Loucy (cell line): ENCODE measurements around the gene NOS3.
"Not testable (repeated sequence)": the region's sequence is repeated elsewhere in the genome, so short reads cannot be mapped to it uniquely, and the experiment has no call there.

Experiments used
- H2AFZ ChIP-seq: fragments of 200-600 bp; sonication (generic); 2 replicates; pipeline ENCODE4 v1.6.0; 2016; ENCODE audit warnings: antibody characterized with exemption, mild to moderate bottlenecking, low read length, moderate library complexity
- H3F3A ChIP-seq: fragments of 200-600 bp; 2 replicates; pipeline ENCODE4 v1.6.0; 2016; ENCODE audit warnings: antibody characterized with exemption, low read depth, mild to moderate bottlenecking
- H3K27me3 ChIP-seq: fragments of 200-600 bp; sonication (generic); 2 replicates; pipeline ENCODE4 v1.6.1; 2014; ENCODE audit warnings: low read length, mild to moderate bottlenecking; ENCODE audit not compliant: insufficient read depth, poor library complexity, severe bottlenecking
- H3K36me3 ChIP-seq: fragments of 200-600 bp; sonication (generic); 2 replicates; pipeline ENCODE4 v1.6.1; 2016; ENCODE audit warnings: low read length; ENCODE audit not compliant: insufficient read depth
- H3K4me1 ChIP-seq: fragments of 200-600 bp; sonication (generic); 2 replicates; pipeline ENCODE4 v1.5.1; 2014; ENCODE audit warnings: low read length, mild to moderate bottlenecking; ENCODE audit not compliant: insufficient read depth, poor library complexity, severe bottlenecking
- H3K4me2 ChIP-seq: fragments of 200-600 bp; sonication (generic); 2 replicates; pipeline ENCODE4 v1.6.0; 2014; ENCODE audit warnings: antibody characterized with exemption, low read length, low read depth, mild to moderate bottlenecking; ENCODE audit not compliant: poor library complexity, severe bottlenecking
- H3K4me3 ChIP-seq: fragments of 200-600 bp; sonication (generic); 2 replicates; pipeline ENCODE4 v1.5.1; 2014; ENCODE audit warnings: low read length, mild to moderate bottlenecking, mixed read lengths; ENCODE audit not compliant: poor library complexity, severe bottlenecking
- H3K79me2 ChIP-seq: fragments of 200-600 bp; sonication (generic); 2 replicates; pipeline ENCODE4 v1.6.1; 2014; ENCODE audit warnings: low read length; ENCODE audit not compliant: insufficient read depth
- H3K9ac ChIP-seq: fragments of 200-600 bp; sonication (generic); 2 replicates; pipeline ENCODE4 v1.6.0; 2014; ENCODE audit warnings: mild to moderate bottlenecking, low read depth, low read length, moderate library complexity; ENCODE audit not compliant: poor library complexity, severe bottlenecking
- H3K9me2 ChIP-seq: fragments of 200-600 bp; sonication (generic); replicated peaks from 2 replicates; pipeline ENCODE4 v1.6.1; 2016; ENCODE audit warnings: low read depth, low read length, mixed read lengths
- H3K9me3 ChIP-seq: fragments of 200-600 bp; sonication (generic); 2 replicates; pipeline ENCODE4 v1.6.1; 2014; ENCODE audit warnings: mild to moderate bottlenecking, antibody characterized with exemption, low read length, low read depth; ENCODE audit not compliant: insufficient read depth
- H4K20me1 ChIP-seq: fragments of 200-600 bp; sonication (generic); 2 replicates; pipeline ENCODE4 v1.6.0; 2014; ENCODE audit warnings: antibody characterized with exemption, low read length, mild to moderate bottlenecking; ENCODE audit not compliant: insufficient read depth, poor library complexity, severe bottlenecking
- EZH2phosphoT487 ChIP-seq: fragments of 200-600 bp; IDR thresholded peaks from 2 replicates; pipeline ENCODE4 v1.6.1; 2018; ENCODE audit warnings: antibody characterized with exemption, mild to moderate bottlenecking, moderate library complexity, borderline replicate concordance
- TF ChIP-seq, protein P1 (sequence below): fragments of 200-600 bp; sonication (generic); conservative IDR thresholded peaks from 2 replicates; pipeline ENCODE4 v1.5.1; 2014; ENCODE audit warnings: mild to moderate bottlenecking, antibody characterized with exemption, low read length

The NOS3 gene

DNA sequence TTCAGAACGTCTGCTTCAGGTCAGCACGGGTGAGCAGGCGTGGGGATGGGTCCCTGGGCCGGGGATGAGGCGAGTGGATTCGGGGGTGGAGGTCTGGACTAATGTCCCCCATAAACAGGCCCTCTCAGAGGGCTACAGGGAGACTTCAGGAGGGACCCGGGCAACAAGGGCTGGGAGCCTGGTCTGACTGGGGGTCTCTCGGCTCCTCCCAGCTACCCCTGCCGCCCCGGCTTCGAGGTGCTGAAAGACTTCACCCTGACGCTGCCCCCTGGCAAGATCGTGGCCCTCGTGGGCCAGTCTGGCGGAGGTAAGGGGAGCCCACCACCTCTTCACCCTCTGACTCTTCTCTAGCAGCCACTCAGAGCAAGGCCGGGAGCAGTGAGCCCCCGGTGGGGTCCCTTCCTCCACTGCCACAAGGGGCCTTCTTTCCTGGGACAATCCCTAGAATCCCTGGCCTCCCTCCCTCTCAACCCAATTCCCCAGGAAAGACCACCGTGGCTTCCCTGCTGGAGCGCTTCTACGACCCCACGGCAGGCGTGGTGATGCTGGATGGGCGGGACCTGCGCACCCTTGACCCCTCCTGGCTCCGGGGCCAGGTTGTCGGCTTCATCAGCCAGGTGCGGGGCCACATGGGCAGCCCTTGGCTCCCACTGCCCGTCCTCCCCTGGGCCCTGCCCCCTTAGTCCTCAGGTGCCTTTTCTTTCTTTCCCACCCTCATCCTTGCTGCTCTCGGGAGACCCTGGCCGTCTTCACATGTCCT is 50.0 kb downstream of the NOS3 start:
- H3K36me3 ChIP-seq: no peaks in the 10 kb centered on the region
- no peaks in the 10 kb centered on the region for H4K20me1 ChIP-seq
- no peaks in the 10 kb centered on the region for H3K9me3 ChIP-seq
- H3K79me2 ChIP-seq: no peaks in the 10 kb centered on the region
- no peak overlapping the region for H3K4me2 ChIP-seq
- H3F3A ChIP-seq: peaks cover 2% of the 10 kb centered on the region; the same call in 1 of the 2 replicates
- H3K27me3 ChIP-seq: no peaks in the 10 kb centered on the region
- H3K9me2 ChIP-seq: no peaks in the 10 kb centered on the region
- TF ChIP-seq, protein P1, sequence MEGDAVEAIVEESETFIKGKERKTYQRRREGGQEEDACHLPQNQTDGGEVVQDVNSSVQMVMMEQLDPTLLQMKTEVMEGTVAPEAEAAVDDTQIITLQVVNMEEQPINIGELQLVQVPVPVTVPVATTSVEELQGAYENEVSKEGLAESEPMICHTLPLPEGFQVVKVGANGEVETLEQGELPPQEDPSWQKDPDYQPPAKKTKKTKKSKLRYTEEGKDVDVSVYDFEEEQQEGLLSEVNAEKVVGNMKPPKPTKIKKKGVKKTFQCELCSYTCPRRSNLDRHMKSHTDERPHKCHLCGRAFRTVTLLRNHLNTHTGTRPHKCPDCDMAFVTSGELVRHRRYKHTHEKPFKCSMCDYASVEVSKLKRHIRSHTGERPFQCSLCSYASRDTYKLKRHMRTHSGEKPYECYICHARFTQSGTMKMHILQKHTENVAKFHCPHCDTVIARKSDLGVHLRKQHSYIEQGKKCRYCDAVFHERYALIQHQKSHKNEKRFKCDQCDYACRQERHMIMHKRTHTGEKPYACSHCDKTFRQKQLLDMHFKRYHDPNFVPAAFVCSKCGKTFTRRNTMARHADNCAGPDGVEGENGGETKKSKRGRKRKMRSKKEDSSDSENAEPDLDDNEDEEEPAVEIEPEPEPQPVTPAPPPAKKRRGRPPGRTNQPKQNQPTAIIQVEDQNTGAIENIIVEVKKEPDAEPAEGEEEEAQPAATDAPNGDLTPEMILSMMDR: no peak
- TF ChIP-seq EZH2phosphoT487: no peak
- no peak overlapping the region for H3K4me3 ChIP-seq
- H2AFZ ChIP-seq: no peak overlapping the region
- no peak overlapping the region for H3K9ac ChIP-seq
- H3K4me1 ChIP-seq: peaks cover 24% of the 10 kb centered on the region

DNA sequence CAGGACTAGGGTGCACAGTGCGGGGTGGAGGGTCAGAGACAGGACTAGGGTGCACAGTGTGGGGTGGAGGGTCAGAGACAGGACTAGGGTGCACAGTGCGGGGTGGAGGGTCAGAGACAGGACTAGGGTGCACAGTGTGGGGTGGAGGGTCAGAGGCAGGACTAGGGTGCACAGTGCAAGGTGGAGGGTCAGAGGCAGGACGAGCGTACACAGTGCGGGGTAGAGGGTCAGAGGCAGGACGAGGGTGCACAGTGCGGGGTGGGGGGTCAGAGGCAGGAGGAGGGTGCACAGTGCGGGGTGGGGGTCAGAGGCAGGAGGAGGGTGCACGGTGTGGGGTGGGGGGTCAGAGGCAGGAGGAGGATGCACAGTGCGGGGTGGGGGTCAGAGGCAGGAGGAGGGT is 52.6 kb downstream of the NOS3 start:
- not testable (repeated sequence) for H3K4me2 ChIP-seq, H3K36me3 ChIP-seq, H3K4me3 ChIP-seq, H3K9me2 ChIP-seq, H4K20me1 ChIP-seq, H3K9me3 ChIP-seq, H3K79me2 ChIP-seq, H2AFZ ChIP-seq, H3K27me3 ChIP-seq, H3K9ac ChIP-seq, H3F3A ChIP-seq
- H3K4me1 ChIP-seq: peaks cover 23% of the 10 kb centered on the region

DNA sequence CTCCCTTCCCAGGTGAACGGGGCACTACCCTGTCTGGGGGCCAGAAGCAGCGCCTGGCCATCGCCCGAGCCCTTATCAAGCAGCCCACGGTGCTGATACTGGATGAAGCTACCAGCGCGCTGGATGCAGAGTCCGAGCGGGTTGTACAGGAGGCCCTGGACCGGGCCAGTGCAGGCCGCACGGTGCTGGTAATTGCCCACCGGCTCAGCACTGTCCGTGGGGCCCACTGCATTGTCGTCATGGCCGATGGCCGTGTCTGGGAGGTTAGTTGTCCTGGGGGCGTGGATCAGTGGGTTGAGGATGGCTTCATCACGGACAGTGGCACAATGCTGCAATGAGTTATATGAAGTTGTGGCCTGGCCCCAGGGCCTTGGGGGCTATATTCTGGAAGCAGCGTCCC is 53.1 kb downstream of the NOS3 start:
- H3K36me3 ChIP-seq: no peaks in the 10 kb centered on the region
- no peak overlapping the region for H3K4me3 ChIP-seq
- TF ChIP-seq, protein P1: no peak
- TF ChIP-seq EZH2phosphoT487: no peak
- H3F3A ChIP-seq: peaks cover 2% of the 10 kb centered on the region; the same call in 1 of the 2 replicates
- H3K9me2 ChIP-seq: no peaks in the 10 kb centered on the region
- no peaks in the 10 kb centered on the region for H4K20me1 ChIP-seq
- no peak overlapping the region for H3K9ac ChIP-seq
- H3K79me2 ChIP-seq: no peaks in the 10 kb centered on the region
- H3K4me2 ChIP-seq: no peak overlapping the region
- no peak overlapping the region for H2AFZ ChIP-seq
- H3K27me3 ChIP-seq: no peaks in the 10 kb centered on the region
- peaks cover 18% of the 10 kb centered on the region for H3K4me1 ChIP-seq
- H3K9me3 ChIP-seq: no peaks in the 10 kb centered on the region

DNA sequence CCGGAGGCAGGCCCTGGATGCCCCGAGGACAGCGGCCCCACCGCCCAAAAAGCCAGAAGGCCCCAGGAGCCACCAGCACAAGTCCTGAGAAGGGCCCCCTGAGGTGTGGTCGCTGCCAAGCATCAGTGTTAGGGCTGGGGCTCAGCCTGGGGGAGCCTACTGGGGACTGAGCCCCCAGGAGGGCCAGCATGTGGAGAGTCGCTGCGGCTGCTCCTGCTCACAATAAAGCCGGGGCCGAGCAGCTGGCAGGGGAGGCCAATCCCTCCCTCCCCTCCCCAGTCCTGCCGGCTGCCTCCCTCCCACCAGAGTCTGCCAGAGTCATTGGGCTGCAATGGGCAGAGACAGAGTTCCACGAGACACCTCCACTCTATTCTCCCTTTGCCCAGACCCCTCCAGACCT is 54.4 kb downstream of the NOS3 start:
- peaks cover 5% of the 10 kb centered on the region for H3K4me1 ChIP-seq
- no peaks in the 10 kb centered on the region for H3K9me2 ChIP-seq
- H3K9ac ChIP-seq: no peak overlapping the region
- H3K9me3 ChIP-seq: no peaks in the 10 kb centered on the region
- no peak overlapping the region for H3K4me3 ChIP-seq
- H3F3A ChIP-seq: no peaks in the 10 kb centered on the region
- H3K4me2 ChIP-seq: no peak overlapping the region
- H2AFZ ChIP-seq: no peak overlapping the region
- TF ChIP-seq EZH2phosphoT487: no peak
- TF ChIP-seq, protein P1: no peak
- no peaks in the 10 kb centered on the region for H3K36me3 ChIP-seq
- H3K79me2 ChIP-seq: no peaks in the 10 kb centered on the region
- no peaks in the 10 kb centered on the region for H3K27me3 ChIP-seq
- no peaks in the 10 kb centered on the region for H4K20me1 ChIP-seq
